ENCODE data around the gene LSM14A. TPM values are rescaled to one million over a fixed set of nuclear protein-coding genes. Genes with fewer than 3 reads are reported as not detected.
"Not testable (repeated sequence)": the region's sequence is repeated elsewhere in the genome, so short reads cannot be mapped to it uniquely, and the experiment has no call there.

The LSM14A gene
- total and polyA plus RNA-seq, 9 of the 15 experiments (the other 6 are each of a cell fraction or from before 2014, with no cell fraction given): 19.5 to 150 (median 95.1) TPM

DNA sequence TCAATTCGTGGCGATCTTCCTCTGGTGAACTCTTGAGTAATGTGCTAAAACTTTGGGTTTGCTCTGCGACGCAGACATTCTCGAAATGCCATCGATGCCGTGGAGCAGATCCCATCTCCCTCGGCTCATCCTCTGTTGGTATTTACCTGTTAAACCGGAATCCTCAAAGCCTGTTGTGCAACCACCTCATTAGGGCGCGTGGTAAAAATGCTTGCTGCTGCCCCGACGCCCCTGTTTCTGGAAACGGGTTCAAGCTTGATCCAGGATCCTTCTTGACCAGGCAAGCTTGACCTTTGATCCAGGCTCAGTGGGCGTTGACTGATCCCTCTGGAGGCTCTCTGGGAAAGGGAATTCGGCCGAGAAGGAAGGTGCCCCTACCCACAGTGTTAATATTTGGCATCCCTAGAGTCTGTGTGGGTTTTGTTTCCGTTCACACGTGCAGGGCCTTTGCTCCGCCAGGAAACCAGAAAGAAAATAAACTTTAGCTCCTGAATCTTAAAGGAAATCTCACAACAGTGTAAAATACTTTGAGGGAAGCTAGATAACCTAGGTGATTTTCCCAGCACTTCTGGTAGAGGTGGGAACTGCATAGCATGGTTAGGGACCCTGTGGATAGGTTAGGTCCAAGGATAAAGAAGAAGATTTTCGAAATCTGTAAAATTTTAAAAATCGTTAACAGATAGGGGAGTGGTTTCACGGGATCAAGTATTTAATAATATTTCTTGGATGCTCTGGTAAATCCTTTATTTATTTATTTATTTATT, 1.1 kb downstream of the LSM14A start (continued):
- TF ChIP-seq, protein P1, sequence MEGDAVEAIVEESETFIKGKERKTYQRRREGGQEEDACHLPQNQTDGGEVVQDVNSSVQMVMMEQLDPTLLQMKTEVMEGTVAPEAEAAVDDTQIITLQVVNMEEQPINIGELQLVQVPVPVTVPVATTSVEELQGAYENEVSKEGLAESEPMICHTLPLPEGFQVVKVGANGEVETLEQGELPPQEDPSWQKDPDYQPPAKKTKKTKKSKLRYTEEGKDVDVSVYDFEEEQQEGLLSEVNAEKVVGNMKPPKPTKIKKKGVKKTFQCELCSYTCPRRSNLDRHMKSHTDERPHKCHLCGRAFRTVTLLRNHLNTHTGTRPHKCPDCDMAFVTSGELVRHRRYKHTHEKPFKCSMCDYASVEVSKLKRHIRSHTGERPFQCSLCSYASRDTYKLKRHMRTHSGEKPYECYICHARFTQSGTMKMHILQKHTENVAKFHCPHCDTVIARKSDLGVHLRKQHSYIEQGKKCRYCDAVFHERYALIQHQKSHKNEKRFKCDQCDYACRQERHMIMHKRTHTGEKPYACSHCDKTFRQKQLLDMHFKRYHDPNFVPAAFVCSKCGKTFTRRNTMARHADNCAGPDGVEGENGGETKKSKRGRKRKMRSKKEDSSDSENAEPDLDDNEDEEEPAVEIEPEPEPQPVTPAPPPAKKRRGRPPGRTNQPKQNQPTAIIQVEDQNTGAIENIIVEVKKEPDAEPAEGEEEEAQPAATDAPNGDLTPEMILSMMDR (IDR thresholded peaks at IDR 0.05 in 2 of 3, conservative IDR thresholded peaks at IDR 0.05 in 1 of 3; ENCODE audit: insufficient read depth in 2 of 3, low read depth in 1 of 3, low read length in 3 of 3): 0 out of 6 replicates have a peak, but pooled peaks of 1 of the 3 experiments have one; percentile 14
- TF ChIP-seq RNF2 (IDR thresholded peaks at IDR 0.05) (no peak), GABPA (tag; conservative IDR thresholded peaks at IDR 0.05; ENCODE audit: low read depth) (no peak), ESRRB (CRISPR knock-in tag; IDR thresholded peaks at IDR 0.05; ENCODE audit: borderline replicate concordance) (no peak), ZNF133 (CRISPR knock-in tag; IDR thresholded peaks at IDR 0.05) (no peak)
- TF ChIP-seq, protein P2, sequence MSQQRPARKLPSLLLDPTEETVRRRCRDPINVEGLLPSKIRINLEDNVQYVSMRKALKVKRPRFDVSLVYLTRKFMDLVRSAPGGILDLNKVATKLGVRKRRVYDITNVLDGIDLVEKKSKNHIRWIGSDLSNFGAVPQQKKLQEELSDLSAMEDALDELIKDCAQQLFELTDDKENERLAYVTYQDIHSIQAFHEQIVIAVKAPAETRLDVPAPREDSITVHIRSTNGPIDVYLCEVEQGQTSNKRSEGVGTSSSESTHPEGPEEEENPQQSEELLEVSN (IDR thresholded peaks at IDR 0.05; ENCODE audit: borderline replicate concordance in 1 of 2, extremely low read depth in 1 of 2, insufficient read depth in 1 of 2, insufficient read length in 1 of 2, low read depth in 1 of 2, low read length in 1 of 2, poor library complexity in 1 of 2, severe bottlenecking in 1 of 2): peak; percentile 49 to 80
- TF ChIP-seq, protein P3, sequence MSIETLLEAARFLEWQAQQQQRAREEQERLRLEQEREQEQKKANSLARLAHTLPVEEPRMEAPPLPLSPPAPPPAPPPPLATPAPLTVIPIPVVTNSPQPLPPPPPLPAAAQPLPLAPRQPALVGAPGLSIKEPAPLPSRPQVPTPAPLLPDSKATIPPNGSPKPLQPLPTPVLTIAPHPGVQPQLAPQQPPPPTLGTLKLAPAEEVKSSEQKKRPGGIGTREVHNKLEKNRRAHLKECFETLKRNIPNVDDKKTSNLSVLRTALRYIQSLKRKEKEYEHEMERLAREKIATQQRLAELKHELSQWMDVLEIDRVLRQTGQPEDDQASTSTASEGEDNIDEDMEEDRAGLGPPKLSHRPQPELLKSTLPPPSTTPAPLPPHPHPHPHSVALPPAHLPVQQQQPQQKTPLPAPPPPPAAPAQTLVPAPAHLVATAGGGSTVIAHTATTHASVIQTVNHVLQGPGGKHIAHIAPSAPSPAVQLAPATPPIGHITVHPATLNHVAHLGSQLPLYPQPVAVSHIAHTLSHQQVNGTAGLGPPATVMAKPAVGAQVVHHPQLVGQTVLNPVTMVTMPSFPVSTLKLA (conservative IDR thresholded peaks at IDR 0.05): peak; percentile 42 to 47; a peak in 2 of 4 replicates

DNA sequence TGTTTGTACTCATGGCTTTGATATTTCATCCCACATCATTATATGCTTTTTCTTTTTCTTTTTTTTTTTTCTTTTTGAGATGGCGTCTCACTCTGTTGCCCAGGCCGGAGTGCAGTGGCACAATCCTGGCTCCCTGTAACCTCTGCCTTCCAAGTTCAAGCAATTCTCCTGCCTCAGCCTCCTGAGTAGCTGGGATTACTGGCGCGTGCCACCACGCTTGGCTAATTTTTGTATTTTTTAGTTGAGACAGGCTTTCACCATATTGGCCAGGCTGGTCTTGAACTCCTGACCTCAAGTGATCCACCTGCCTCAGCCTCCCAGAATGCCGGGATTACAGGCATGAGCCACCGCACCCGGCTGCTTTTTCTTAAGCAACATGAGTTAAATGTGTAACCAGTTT, 2.9 kb downstream of the LSM14A start:
- H3K27ac ChIP-seq (ENCODE audit: extremely low read depth, low read depth, low read length); H3K9me3 ChIP-seq (replicated peaks; ENCODE audit: control insufficient read depth, insufficient read depth, low read depth, low read length); CTCF ChIA-PET (ENCODE audit: low intra/inter-chr PET ratio); ATAC-seq; BruUV-seq (replicated peaks); H3K9me1 ChIP-seq (ENCODE audit: control insufficient read depth, insufficient read depth, low read length); H3K27me3 ChIP-seq (ENCODE audit: control insufficient read depth in 2 of 2, insufficient read depth in 2 of 2, low read length in 2 of 2); intact Hi-C loops (cut with micrococcal nuclease); H2AFZ ChIP-seq (ENCODE audit: low read depth, low read length); in situ Hi-C loops (cut with MboI); DNase-seq (ENCODE audit: extremely low read depth in 1 of 4, low spot score in 3 of 4); FAIRE-seq: not testable (repeated sequence)
- WGBS (ENCODE audit: insufficient coverage, low coverage, missing lambda C conversion rate): 27% methylated on average over 6 of the region's 8 CpGs
- Histone ChIP-seq H3K9ac (ENCODE audit: insufficient read depth in 1 of 2, low read depth in 2 of 2, low read length in 2 of 2) (peak overlapping the region; percentile 72 to 100; a peak in 3 of 4 replicates), H4K20me1 (replicated peaks; ENCODE audit: control insufficient read depth, insufficient read depth, low read length) (peaks cover 25% of the 10 kb centered on the region), H3K4me3 (peak overlapping the region; percentile 20; the same call in 1 of the 2 replicates), H3K4me1 (replicated peaks in 1 of 2; ENCODE audit: control insufficient read depth in 2 of 2, insufficient read depth in 2 of 2, low read length in 2 of 2) (peaks cover 26 to 27% of the 10 kb centered on the region in 2 experiments), H3K36me3 (ENCODE audit: control insufficient read depth, insufficient read depth, low read length) (peaks cover 25% of the 10 kb centered on the region), H3K4me2 (ENCODE audit: insufficient read depth, low read length) (peak overlapping the region; percentile 48), H3K79me2 (ENCODE audit: control insufficient read depth, insufficient read depth, low read length) (peaks cover 87% of the 10 kb centered on the region)
- POLR2A ChIA-PET: interaction anchor here (0.8 kb wide), 1 partner anchor 11 kb away, joined by 3 read pairs; no protein-coding TSS in a partner anchor

All from K562 (cell line).